HepG2 (cell line): ENCODE results near the gene TPGS1. TPM values are rescaled to one million over a fixed set of nuclear protein-coding genes. Genes with fewer than 3 reads are reported as not detected.

Experiments
- ARNT2 ChIP-seq: sonication (generic); formaldehyde crosslinking; IDR thresholded peaks from 2 replicates; pipeline ENCODE4 v1.8.0; 2022; ENCODE audit warnings: mild to moderate bottlenecking, low read depth, missing genetic modification reagents, moderate library complexity
- FIP1L1 ChIP-seq: fragments of 200-400 bp; formaldehyde crosslinking; IDR thresholded peaks from 2 replicates; pipeline ENCODE4 v1.6.1; 2018; ENCODE audit warnings: low read depth, mild to moderate bottlenecking, low read length, moderate library complexity, borderline replicate concordance; ENCODE audit not compliant: insufficient read depth
- FLYWCH1 ChIP-seq: sonication (generic); formaldehyde crosslinking; IDR thresholded peaks from 2 replicates; pipeline ENCODE4 v1.8.1; 2023; ENCODE audit warnings: mild to moderate bottlenecking, missing genetic modification reagents
- KDM3A ChIP-seq: IDR thresholded peaks from 2 replicates; pipeline ENCODE4 v1.6.1; 2018; ENCODE audit warnings: low read depth, missing compliant biosample characterization
- KIAA2018 ChIP-seq: sonication (generic); formaldehyde crosslinking; IDR thresholded peaks from 2 replicates; pipeline ENCODE4 v1.5.0; 2020; ENCODE audit warnings: mild to moderate bottlenecking, missing genetic modification reagents, borderline replicate concordance
- MAFK ChIP-seq, 2 experiments: IDR thresholded peaks in 1 of 2; conservative IDR thresholded peaks in 1 of 2; 2 replicates each; pipeline ENCODE4 v1.6.1; 2011; ENCODE audit warnings: improper control_type of control experiment in 2 of 2, low read length in 2 of 2
- NAIF1 ChIP-seq: sonication (generic); formaldehyde crosslinking; IDR thresholded peaks from 2 replicates; pipeline ENCODE4 v1.5.0; 2020; ENCODE audit warnings: mild to moderate bottlenecking, missing genetic modification reagents, borderline replicate concordance
- NR2F6 ChIP-seq, 2 experiments: IDR thresholded peaks; 2 replicates each; pipeline ENCODE4 v1.6.1; 2016; ENCODE audit warnings: antibody characterized with exemption in 1 of 2, mild to moderate bottlenecking in 1 of 2
- SMAD1 ChIP-seq: sonication (generic); formaldehyde crosslinking; IDR thresholded peaks from 2 replicates; pipeline ENCODE4 v1.4.0; 2020; ENCODE audit warnings: missing genetic modification reagents, low read depth, mild to moderate bottlenecking, borderline replicate concordance
- TERF1 ChIP-seq: sonication (generic); formaldehyde crosslinking; IDR thresholded peaks from 2 replicates; pipeline ENCODE4 v1.8.0; 2022; ENCODE audit warnings: mild to moderate bottlenecking, missing genetic modification reagents, moderate library complexity
- ZBTB39 ChIP-seq: sonication (generic); formaldehyde crosslinking; IDR thresholded peaks from 2 replicates; pipeline ENCODE4 v1.5.0; 2020; ENCODE audit warnings: missing genetic modification reagents
- ZNF180 ChIP-seq: sonication (generic); formaldehyde crosslinking; IDR thresholded peaks from 2 replicates; pipeline ENCODE4 v1.4.0; 2020; ENCODE audit warnings: low read depth, missing genetic modification reagents, borderline replicate concordance
- ZNF207 ChIP-seq: fragments of 450-650 bp; IDR thresholded peaks from 2 replicates; pipeline ENCODE4 v1.6.1; 2016; ENCODE audit warnings: antibody characterized with exemption, borderline replicate concordance
- ZNF280B ChIP-seq: sonication (generic); formaldehyde crosslinking; IDR thresholded peaks from 2 replicates; pipeline ENCODE4 v1.5.0; 2020; ENCODE audit warnings: missing genetic modification reagents, mild to moderate bottlenecking, borderline replicate concordance
- ZNF746 ChIP-seq: sonication (generic); formaldehyde crosslinking; IDR thresholded peaks from 2 replicates; pipeline ENCODE4 v1.8.0; 2022; ENCODE audit warnings: mild to moderate bottlenecking, missing genetic modification reagents
- polyA plus RNA-seq, 8 experiments: library from polyadenylated mRNA; depleted of rRNA in 3 of 8; stranded (reverse) in 7 of 8; unstranded in 1 of 8; fragments of >200 nt; fragmentation: Illumina TruSeq in 4 of 8; extraction: Trizol in 4 of 8; gene quantifications; 2 replicates each; pipeline versions ENCODE4 v1.2.1 to v1.2.3, GENCODE V29; 2011 to 2016; ENCODE audit warnings: low read depth in 4 of 8, missing spikeins in 1 of 8, mixed read lengths in 1 of 8; ENCODE audit not compliant: insufficient read depth in 1 of 8
- total RNA-seq, 5 experiments: library from RNA; depleted of rRNA; stranded (reverse); fragments of >200 nt; fragmentation: Illumina TruSeq; extraction: Trizol; gene quantifications; 2 replicates each; pipeline ENCODE4 v1.2.3, GENCODE V29; 2016; ENCODE audit warnings: low read depth in 1 of 5

Gene TPGS1
- total and polyA plus RNA-seq, 2 of the 13 experiments (the other 11 are each of a cell fraction or from before 2014, with no cell fraction given): 1.1 to 6.2 TPM

- TF ChIP-seq TERF1 (CRISPR knock-in tag): no peak
- TF ChIP-seq KIAA2018: no peak
- no peak for TF ChIP-seq ZNF180 (CRISPR knock-in tag)
- TF ChIP-seq MAFK (conservative IDR thresholded peaks at IDR 0.05 in 1 of 2, IDR thresholded peaks at IDR 0.05 in 1 of 2; ENCODE audit: low read length in 2 of 2): no peak
- no peak for TF ChIP-seq ZNF207
- no peak for TF ChIP-seq ZBTB39
- TF ChIP-seq NAIF1 (CRISPR knock-in tag): no peak
- TF ChIP-seq FLYWCH1: no peak
- TF ChIP-seq ARNT2 (CRISPR knock-in tag): no peak
- TF ChIP-seq ZNF280B (CRISPR knock-in tag): 0 out of 2 replicates have a peak, but pooled peaks have one; percentile 38
- TF ChIP-seq KDM3A: no peak
- TF ChIP-seq ZNF746 (CRISPR knock-in tag): no peak
- no peak for TF ChIP-seq FIP1L1
- peak; percentile 19; the same call in 1 of the 2 replicates for TF ChIP-seq NR2F6 (IDR thresholded peaks at IDR 0.05)
- no peak for TF ChIP-seq NR2F6 (CRISPR knock-in tag; IDR thresholded peaks at IDR 0.05)
- TF ChIP-seq SMAD1 (CRISPR knock-in tag): no peak
Observed at GRCh38 chr19:491146-491741, 16.1 kb upstream of the TPGS1 start (continued).
